Tongue (tissue), 2 donors: Measurements from ENCODE around the gene TUBB1. TPM values are rescaled to one million over a fixed set of nuclear protein-coding genes. Genes with fewer than 3 reads are reported as not detected.

Source experiments
- DNase-seq: peaks from one replicate; pipeline ENCODE4 v3.0.0-alpha.2; 2015
- total RNA-seq: library from RNA; depleted of rRNA; stranded (reverse); fragments of >200 nt; gene quantifications from one replicate; pipeline ENCODE4 v1.2.3, GENCODE V29; 2014

TUBB1 gene
- total RNA-seq, 1 donor from 2014 or later = 1.8 TPM

DNA sequence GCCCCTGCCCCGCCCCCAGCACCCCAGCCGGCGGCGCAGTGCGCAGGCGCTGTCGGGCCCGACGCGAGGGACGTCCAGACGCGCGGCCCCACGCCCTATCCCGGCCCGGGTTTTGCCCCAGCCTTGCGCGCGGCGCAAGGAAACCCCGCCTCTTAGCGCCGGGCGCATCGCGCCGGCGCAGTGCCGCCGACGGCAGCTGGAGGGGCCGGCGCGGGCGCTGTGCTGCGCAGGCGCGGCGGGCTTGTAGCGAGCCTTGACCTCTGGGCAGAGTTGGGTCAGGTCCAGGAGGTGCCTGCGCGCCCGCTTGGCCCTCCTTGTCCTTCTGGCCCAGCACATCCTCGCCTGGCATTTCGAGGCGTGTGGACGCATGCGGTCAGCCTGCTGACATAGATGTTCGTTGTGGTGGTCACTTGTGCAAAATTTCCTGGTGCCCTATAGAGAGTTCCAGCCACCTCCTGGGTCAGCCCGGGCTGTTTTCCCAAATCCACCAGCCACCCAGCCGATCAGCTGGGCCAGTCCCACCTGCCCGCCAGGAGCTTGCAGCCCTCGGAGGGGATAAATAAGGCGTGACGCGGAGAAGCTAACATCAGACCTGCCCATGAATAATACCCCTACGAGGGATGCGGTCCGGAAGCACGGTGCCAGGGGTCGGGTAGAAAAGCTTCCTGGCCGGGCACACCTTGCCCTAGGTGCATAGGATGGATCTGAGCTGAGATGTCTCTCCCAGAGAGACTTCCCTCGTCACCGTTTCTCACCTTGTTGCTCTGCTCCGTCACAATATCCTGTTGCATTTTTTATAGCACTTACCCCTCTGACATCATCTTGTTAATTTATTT, 23.8 kb downstream of the TUBB1 start:
- DNase-seq = peak; percentile 97

- DNase-seq = no peak
Observed at GRCh38 chr20:59043698-59044097, 24.5 kb downstream of the TUBB1 start.

DNA sequence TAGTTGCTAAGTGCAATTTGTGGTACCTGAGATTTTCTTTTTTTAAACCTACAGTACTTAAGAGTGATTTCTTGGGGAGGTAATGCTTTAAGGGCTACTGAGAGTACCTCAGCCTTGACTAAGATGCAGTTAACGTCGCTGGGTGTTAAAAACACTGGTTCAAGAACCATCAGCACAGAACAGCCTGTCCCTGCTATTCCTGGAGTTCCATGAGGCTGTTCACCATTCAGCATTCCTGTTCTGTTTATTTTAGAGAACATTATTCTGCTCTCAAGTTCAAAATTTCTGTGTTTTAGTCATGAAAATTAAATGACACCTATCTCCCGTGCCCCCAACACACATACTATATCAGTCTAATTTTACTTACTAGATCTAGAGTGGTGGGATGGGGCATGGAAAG, 25.1 kb downstream of the TUBB1 start:
- no peak for DNase-seq

GRCh38 chr20:59044796-59045195, 25.6 kb downstream of the TUBB1 start:
- no peak for DNase-seq

- no peak for DNase-seq
Observed at GRCh38 chr20:59046862-59047261, 27.6 kb downstream of the TUBB1 start.

DNA sequence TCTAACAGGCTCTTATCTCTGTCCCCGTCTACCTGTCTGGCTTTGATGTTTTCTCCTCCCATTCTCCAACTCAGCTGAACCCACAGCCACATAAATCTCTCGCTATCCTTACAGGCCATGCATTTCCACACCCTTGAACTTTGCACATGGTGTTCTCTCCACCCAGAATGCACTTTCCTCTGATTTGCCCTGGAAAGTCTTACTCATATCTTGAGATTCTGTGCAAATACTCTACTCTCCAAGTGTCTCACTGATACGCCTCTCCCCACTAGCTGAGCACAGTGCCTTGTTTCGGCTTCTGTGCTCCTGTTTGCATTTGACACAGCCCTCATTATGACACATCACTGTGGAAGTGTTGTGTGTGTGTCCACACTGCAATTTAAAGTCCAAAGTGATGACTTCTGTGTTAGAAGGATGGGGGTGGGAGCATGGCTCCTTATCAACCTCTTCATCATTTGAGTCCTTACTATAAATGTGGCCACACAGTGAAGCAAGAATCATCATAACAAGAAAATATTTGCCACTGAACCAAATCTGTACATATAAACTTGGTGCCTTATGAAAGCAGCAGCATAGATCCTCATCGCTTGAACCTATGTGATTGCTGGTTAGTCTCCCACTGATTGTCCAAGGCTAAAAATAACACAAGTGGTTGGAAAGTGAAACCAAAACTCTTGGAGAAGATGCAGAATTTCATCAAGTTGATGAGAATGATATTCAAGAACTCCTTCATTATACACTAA, 28.9 kb downstream of the TUBB1 start:
- no peak for DNase-seq

DNA sequence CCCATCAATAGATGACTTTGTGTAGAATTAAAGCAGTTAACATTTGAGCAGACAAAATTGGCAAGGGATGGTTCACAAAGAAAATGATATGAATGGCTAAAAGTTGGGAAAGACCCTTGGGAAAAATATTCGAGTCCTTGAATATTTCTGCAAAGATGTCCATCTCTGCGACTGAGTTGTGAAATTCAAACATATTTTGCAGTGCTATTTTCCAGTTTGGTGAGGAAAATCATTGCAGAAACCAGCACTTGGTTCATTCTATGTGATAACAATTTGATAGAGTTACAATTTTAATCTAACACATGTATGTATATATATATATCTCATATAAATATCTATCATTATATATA, 29.4 kb downstream of the TUBB1 start:
- no peak for DNase-seq

- no peak for DNase-seq
Observed at GRCh38 chr20:59050437-59050836, 31.2 kb downstream of the TUBB1 start.

DNA sequence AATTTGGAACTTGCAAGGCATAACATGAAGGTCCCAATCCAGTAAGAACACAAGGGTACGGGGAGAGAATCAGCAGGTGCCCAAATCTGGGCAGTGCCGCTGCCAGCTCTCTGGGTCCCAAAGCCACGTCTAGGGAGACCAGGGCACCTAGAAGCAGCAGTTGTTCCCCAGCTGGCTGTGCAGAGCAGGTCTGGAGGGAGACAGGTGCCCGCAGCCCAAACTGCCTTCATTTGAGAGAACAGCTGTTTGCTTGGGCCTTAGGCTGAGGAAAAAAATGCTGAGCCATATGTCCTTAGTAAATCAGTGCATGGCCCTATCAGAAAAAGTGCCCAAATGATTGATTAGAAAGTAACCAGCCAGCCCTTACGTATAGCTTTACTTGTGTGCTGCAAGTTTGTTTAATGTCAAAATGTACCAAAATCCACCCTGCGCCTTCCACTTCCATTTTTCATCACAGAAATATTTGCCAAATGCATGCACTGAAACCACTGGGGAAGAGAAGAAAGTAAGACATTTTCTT, 32.5 kb downstream of the TUBB1 start:
- DNase-seq = peak; percentile 64

DNA sequence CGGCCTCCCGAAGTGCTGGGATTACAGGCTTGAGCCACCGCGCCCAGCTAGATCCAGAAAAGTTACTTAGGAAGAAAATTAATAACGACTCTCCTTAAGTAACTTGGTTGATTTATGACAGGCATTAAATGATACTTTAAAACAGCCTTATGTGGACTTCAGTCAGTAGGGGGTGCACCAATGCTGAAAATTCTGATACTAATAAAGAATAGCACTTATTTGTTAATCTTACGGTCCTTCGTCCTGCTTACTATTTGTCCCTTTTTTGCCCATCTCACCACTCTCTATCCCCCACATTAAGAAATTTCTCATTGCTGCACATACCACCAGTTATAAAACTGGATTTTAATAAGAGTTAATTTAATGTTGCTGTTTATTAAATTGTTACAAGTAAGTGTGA, 36.1 kb downstream of the TUBB1 start:
- DNase-seq = peak; percentile 22

DNA sequence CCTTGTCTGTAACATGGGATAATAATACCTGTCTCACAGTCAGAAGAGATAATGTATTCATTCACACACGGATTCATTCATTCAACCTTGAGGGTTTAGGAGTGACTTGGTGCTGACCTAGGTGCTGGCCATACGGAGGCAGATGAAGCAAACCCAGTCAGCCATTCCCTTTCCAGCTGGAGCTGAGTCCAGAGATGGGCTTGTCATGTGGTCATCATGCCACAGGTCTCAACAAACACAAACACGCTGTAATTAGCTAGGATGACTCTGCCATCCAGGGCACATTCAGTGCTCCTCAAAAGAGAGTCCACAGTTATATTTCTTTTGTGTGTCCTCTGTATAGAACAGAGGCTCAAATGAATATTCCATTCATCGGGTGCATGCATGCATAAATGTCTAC, 42.9 kb downstream of the TUBB1 start:
- DNase-seq = no peak

- DNase-seq = no peak
Observed at GRCh38 chr20:59063358-59064213, 44.4 kb downstream of the TUBB1 start.

DNA sequence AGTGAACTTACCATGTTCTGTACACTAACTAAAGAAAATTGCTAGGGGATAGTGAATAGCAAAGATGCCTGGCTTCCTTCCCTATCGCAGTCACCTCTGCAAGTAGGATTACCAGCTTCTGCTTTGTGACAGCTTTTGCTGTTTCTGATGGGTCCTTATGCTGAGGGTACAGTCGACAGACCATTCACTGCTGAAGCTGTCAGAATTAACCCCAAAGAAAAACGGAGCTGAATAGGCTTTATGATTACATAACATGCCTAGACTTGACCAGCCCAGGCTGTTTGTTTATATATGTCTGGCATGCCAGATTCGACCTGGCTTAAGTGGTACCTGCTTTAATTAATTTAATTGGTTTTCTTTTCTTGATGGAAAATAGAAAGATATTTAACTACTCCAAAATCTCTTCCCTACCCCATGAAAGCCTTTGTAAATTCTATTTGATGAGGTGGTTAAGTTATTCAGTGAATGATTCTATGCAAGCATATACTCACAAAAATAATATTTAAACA, 45.0 kb downstream of the TUBB1 start:
- no peak for DNase-seq

DNA sequence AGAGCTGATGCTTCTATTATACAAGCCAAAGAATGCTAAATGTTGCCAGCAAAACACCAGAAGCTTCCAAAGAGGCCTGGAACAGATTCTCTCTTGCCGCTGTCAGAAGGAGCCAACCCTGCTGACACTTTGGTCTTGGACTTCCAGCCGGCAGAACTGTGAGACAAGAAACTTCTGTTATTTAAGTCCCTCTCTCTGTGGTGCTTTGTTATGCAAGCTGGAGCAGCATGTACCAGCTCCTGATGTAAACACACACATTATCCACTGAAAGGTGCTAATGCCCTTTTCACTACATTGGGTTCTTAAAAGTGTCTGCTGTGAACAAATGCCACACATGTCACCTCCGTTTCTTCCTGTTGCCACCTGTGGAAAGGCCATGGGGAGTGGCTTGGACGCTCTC, 49.3 kb downstream of the TUBB1 start:
- DNase-seq = no peak

DNA sequence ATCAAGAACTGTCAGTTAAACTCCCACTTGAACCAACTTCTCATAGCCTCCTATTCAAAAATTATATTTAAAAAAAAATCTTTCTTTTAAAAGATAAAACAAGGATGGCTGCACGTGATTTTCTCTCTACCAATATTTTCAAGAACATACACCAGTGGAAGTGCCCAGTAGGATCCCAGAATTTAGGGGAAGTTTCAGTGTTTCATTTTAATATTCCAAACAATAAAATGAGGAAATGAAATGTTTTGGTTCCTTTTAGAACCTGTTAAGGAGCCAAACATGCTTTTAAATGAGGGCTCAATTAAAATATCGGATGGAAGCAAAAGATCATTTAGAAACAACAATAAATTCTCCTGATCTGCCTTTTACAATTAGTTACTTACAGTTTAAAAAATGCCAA, 49.8 kb downstream of the TUBB1 start:
- no peak for DNase-seq

DNA sequence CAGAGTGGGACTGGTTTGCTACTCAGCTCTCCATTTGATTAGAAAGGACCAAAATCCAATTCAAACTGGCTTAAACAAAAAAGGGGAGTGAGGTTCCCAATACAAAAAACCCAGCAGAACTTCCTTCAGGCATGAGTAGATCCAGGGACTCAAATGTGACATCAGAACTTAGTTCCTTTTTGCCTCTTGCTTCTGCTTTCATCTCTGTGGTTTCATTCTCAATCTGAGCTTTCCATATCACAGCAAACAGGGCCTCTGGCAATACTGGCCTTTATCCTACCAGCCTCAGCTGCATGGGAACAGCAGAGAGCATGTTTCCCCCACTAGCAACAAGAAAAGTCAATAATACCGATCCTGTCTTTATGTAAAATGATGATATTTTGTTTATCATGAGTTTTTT, 52.0 kb downstream of the TUBB1 start:
- DNase-seq = no peak

DNA sequence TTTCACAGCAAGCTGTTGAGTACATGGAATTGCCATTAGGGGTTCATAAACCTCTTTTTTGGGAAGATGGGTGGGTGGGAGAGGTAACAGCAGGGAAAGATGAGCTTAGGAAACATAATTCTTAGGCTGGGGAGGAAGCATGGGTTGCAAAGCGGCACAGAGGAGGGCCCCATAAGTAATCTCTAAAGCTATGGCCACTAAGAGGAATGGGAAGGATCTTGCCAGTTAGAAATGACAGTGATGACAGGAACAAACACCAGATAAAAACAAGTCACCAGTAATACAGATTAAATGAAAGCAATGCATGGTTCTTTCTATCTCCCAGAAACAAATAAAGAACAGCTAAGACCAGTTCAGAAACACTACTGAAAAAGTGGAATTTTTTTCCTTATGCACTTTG, 54.4 kb downstream of the TUBB1 start:
- DNase-seq = no peak

DNA sequence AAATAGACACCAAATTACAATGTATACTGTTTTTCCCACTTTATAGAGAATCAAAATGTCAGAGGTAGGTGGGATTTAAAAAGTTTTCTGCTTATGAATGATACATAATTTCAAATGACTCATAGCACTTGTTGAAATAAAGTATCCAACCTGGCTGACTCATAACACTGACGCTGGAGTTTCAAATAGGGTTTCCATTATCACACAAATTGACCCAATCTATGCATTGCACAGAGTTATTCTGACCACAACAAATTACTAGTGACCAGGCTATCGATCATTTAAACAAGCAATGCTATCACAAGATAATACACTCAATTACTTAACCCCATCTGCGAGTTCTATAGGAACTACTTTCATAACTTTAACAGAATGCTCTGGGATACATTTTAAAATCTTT, 55.2 kb downstream of the TUBB1 start:
- DNase-seq = no peak

DNA sequence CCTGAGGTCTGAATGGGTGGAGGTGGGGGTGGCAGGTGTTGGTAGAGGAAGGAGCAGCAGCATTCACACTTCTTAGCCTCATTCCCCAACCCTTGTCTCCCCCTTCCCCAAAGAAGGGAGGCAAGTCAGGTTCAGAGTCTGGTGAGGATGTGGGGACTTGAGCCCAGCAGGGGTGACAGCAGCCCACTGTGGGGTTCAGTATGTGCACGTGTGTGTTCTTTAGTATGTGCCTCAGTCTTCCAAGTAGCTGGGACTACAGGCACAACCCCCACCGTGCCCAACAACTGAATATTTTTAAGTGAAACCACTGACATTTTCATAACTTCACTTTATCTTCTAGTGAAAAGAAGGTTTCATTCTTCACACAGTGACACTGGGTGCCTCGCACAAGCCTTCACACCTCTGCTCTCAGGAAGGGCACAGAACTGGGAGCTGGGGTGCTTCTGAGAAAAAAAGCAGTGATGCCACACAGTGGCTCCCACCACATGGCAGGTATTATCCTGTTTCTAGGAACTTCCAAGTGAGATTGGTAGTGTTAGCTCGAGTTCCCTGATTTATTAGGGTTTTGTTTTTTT, 56.8 kb downstream of the TUBB1 start:
- no peak for DNase-seq
